WERI-Rb-1 (cell line): ENCODE data around the gene ATP6V1G1.

Experiments used
- DNase-seq: peaks from one replicate; pipeline ENCODE4 v3.0.0-alpha.2; 2020
- H3K27ac ChIP-seq: fragments of 250-450 bp; sonication (Bioruptor Pico); 2 replicates; pipeline ENCODE4 v1.5.1; 2020; ENCODE audit warnings: mild to moderate bottlenecking, moderate library complexity
- H3K27me3 ChIP-seq: fragments of 250-450 bp; sonication (Bioruptor Pico); 2 replicates; pipeline ENCODE4 v1.5.1; 2021; ENCODE audit warnings: mild to moderate bottlenecking, low read depth, moderate library complexity; ENCODE audit not compliant: insufficient read depth, severe bottlenecking
- H3K36me3 ChIP-seq: fragments of 250-450 bp; sonication (Bioruptor Pico); 2 replicates; pipeline ENCODE4 v1.5.1; 2020; ENCODE audit warnings: mild to moderate bottlenecking, moderate library complexity
- H3K4me3 ChIP-seq: 2 replicates; pipeline ENCODE4 v1.5.1; 2011; ENCODE audit warnings: low read depth, mild to moderate bottlenecking, control low read depth, low read length
- H3K9me3 ChIP-seq: fragments of 250-450 bp; sonication (Bioruptor Pico); 2 replicates; pipeline ENCODE4 v1.5.1; 2021; ENCODE audit warnings: mild to moderate bottlenecking, moderate library complexity; ENCODE audit not compliant: severe bottlenecking
- CTCF ChIP-seq: IDR thresholded peaks from 2 replicates; pipeline ENCODE4 v1.5.1; 2011; ENCODE audit warnings: low read depth, mild to moderate bottlenecking, control low read depth, inconsistent platforms, low read length

ATP6V1G1 gene

GRCh38 chr9:114611516-114612271 is 24.1 kb downstream of the ATP6V1G1 start:
- Histone ChIP-seq H3K27ac (peak overlapping the region; percentile 87), H3K27me3 (no peaks in the 10 kb centered on the region), H3K36me3 (peaks cover 4% of the 10 kb centered on the region; the same call in 1 of the 2 replicates), H3K9me3 (peaks cover 2% of the 10 kb centered on the region), H3K4me3 (peak overlapping the region; percentile 75)
- peak; percentile 93 for DNase-seq
- no peak for TF ChIP-seq CTCF

- H3K9me3 ChIP-seq = peaks cover 2% of the 10 kb centered on the region
- H3K27ac ChIP-seq = peak overlapping the region; percentile 87
- peak overlapping the region; percentile 75 for H3K4me3 ChIP-seq
- H3K27me3 ChIP-seq = no peaks in the 10 kb centered on the region
- no peak for DNase-seq
- TF ChIP-seq CTCF = no peak
- peaks cover 9% of the 10 kb centered on the region for H3K36me3 ChIP-seq
These were observed 24.8 kb downstream of the ATP6V1G1 start for GRCh38 chr9:114612272-114612923.

GRCh38 chr9:114613087-114613486 is 25.5 kb downstream of the ATP6V1G1 start:
- DNase-seq = no peak
- no peaks in the 10 kb centered on the region for H3K27me3 ChIP-seq
- H3K4me3 ChIP-seq = no peak overlapping the region
- H3K36me3 ChIP-seq = peaks cover 14% of the 10 kb centered on the region
- no peak overlapping the region for H3K27ac ChIP-seq
- TF ChIP-seq CTCF = no peak
- H3K9me3 ChIP-seq = peaks cover 2% of the 10 kb centered on the region

GRCh38 chr9:114613919-114614318 is 26.4 kb downstream of the ATP6V1G1 start:
- Histone ChIP-seq H3K27ac (no peak overlapping the region), H3K36me3 (peaks cover 21% of the 10 kb centered on the region), H3K9me3 (peaks cover 2% of the 10 kb centered on the region), H3K27me3 (no peaks in the 10 kb centered on the region), H3K4me3 (no peak overlapping the region)
- no peak for TF ChIP-seq CTCF
- DNase-seq = no peak

GRCh38 chr9:114614373-114614772 is 26.8 kb downstream of the ATP6V1G1 start:
- Histone ChIP-seq H3K27me3 (no peaks in the 10 kb centered on the region), H3K9me3 (peaks cover 2% of the 10 kb centered on the region), H3K36me3 (peaks cover 25% of the 10 kb centered on the region), H3K4me3 (no peak overlapping the region), H3K27ac (no peak overlapping the region)
- TF ChIP-seq CTCF = peak; percentile 41
- no peak for DNase-seq
